Neuronal stem cell (in vitro differentiated cells): ENCODE data around the gene ELFN1.
A peak's percentile ranks its signal among the peaks of the same experiment; 100 is the strongest.

Experiments
- DNase-seq: peaks from one replicate; pipeline ENCODE4 v3.0.0-alpha.2; 2013; ENCODE audit warnings: low spot score
- H2AFZ ChIP-seq: one replicate; pipeline ENCODE4 v1.6.1; 2013; ENCODE audit warnings: mild to moderate bottlenecking, low read length, inconsistent platforms
- H2AK5ac ChIP-seq: 2 replicates; pipeline ENCODE4 v1.6.1; 2013; ENCODE audit warnings: low read depth, mild to moderate bottlenecking, inconsistent platforms, low read length, moderate library complexity, mixed read lengths
- H2BK120ac ChIP-seq: 2 replicates; pipeline ENCODE4 v1.6.1; 2013; ENCODE audit warnings: low read depth, mild to moderate bottlenecking, inconsistent platforms, low read length, moderate library complexity, mixed read lengths
- H2BK12ac ChIP-seq: one replicate; pipeline ENCODE4 v1.6.1; 2013; ENCODE audit warnings: low read length, inconsistent platforms
- H2BK15ac ChIP-seq: 2 replicates; pipeline ENCODE4 v1.6.1; 2013; ENCODE audit warnings: mild to moderate bottlenecking, low read length, inconsistent platforms, mixed read lengths
- H2BK5ac ChIP-seq: one replicate; pipeline ENCODE4 v1.6.1; 2013; ENCODE audit warnings: inconsistent platforms, mild to moderate bottlenecking, low read length, moderate library complexity
- H3K14ac ChIP-seq: one replicate; pipeline ENCODE4 v1.6.1; 2013; ENCODE audit warnings: low read length, inconsistent platforms
- H3K18ac ChIP-seq: 2 replicates; pipeline ENCODE4 v1.6.1; 2013; ENCODE audit warnings: low read length, inconsistent platforms
- H3K23ac ChIP-seq: 2 replicates; pipeline ENCODE4 v1.6.1; 2013; ENCODE audit warnings: low read depth, mild to moderate bottlenecking, mixed read lengths, low read length, inconsistent platforms; ENCODE audit not compliant: poor library complexity
- H3K27ac ChIP-seq: replicated peaks from 3 replicates; pipeline ENCODE4 v1.5.1; 2013; ENCODE audit warnings: low read length, inconsistent platforms
- H3K27me3 ChIP-seq, 3 experiments: 2 replicates each; pipeline ENCODE4 v1.6.1; 2013; ENCODE audit warnings: low read length in 3 of 3, mild to moderate bottlenecking in 2 of 3, inconsistent platforms in 1 of 3, low read depth in 1 of 3, mixed read lengths in 1 of 3, moderate library complexity in 1 of 3; ENCODE audit not compliant: control insufficient read depth in 3 of 3, insufficient read depth in 3 of 3
- H3K36me3 ChIP-seq, 2 donors: replicated peaks in 1 of 2; 2 replicates each; pipeline ENCODE4 v1.6.1; 2013; ENCODE audit warnings: low read length in 2 of 2; ENCODE audit not compliant: control insufficient read depth in 2 of 2, insufficient read depth in 2 of 2
- H3K4ac ChIP-seq: 2 replicates; pipeline ENCODE4 v1.6.1; 2013; ENCODE audit warnings: inconsistent platforms, mild to moderate bottlenecking, low read length, moderate library complexity
- H3K4me1 ChIP-seq, 2 donors: 1 replicate in 1 of 2; 2 replicates in 1 of 2; pipeline ENCODE4 v1.6.1; 2013; ENCODE audit warnings: low read length in 2 of 2, low read depth in 1 of 2; ENCODE audit not compliant: control insufficient read depth in 2 of 2, insufficient read depth in 1 of 2
- H3K4me2 ChIP-seq: one replicate; pipeline ENCODE4 v1.6.1; 2013; ENCODE audit warnings: mild to moderate bottlenecking, low read length, inconsistent platforms; ENCODE audit not compliant: insufficient read depth, poor library complexity, severe bottlenecking
- H3K4me3 ChIP-seq, 2 donors: 2 replicates each; pipeline ENCODE4 v1.5.1; 2013; ENCODE audit warnings: low read length in 2 of 2, mild to moderate bottlenecking in 2 of 2, inconsistent platforms in 1 of 2, moderate library complexity in 1 of 2
- H3K79me1 ChIP-seq: one replicate; pipeline ENCODE4 v1.6.1; 2013; ENCODE audit warnings: low read depth, mild to moderate bottlenecking, inconsistent platforms, low read length, moderate library complexity
- H3K9ac ChIP-seq: one replicate; pipeline ENCODE4 v1.6.1; 2013; ENCODE audit warnings: mild to moderate bottlenecking, low read depth, low read length, inconsistent platforms; ENCODE audit not compliant: poor library complexity
- H3K9me3 ChIP-seq, 2 donors: replicated peaks in 1 of 2; 2 replicates each; pipeline versions ENCODE3 to v1.6.1; 2013; ENCODE audit warnings: low read length in 2 of 2, mild to moderate bottlenecking in 2 of 2, inconsistent platforms in 1 of 2, low read depth in 1 of 2, mixed read lengths in 1 of 2, moderate library complexity in 1 of 2; ENCODE audit not compliant: control insufficient read depth in 2 of 2, insufficient read depth in 1 of 2
- H4K8ac ChIP-seq: one replicate; pipeline ENCODE4 v1.6.1; 2013; ENCODE audit warnings: low read depth, mild to moderate bottlenecking, inconsistent platforms, low read length, moderate library complexity
- H4K91ac ChIP-seq: one replicate; pipeline ENCODE4 v1.6.1; 2013; ENCODE audit warnings: low read length, low read depth, mild to moderate bottlenecking, inconsistent platforms; ENCODE audit not compliant: poor library complexity
- WGBS, 2 donors: extraction: QIAGEN DNeasy Blood & Tissue Kit; methylation state at CpG; one replicate each; pipeline ENCODE4 v1.1.7; 2013; ENCODE audit warnings: missing lambda C conversion rate in 2 of 2, mixed read lengths in 1 of 2; ENCODE audit not compliant: insufficient read length in 2 of 2, insufficient replicate concordance in 1 of 2; ENCODE audit errors: extremely low coverage in 2 of 2; 5-methylcytosine and 5-hydroxymethylcytosine counted together

ELFN1 gene

GRCh38 chr7:1708596-1709251 lies 38.6 kb downstream of the ELFN1 start:
- WGBS, 2 donors, result no CpG with 5 or more reads among the region's 17 CpGs
- H3K36me3 ChIP-seq, result peaks cover 15 to 78% of the 10 kb centered on the region in 2 donors

GRCh38 chr7:1709281-1709680 lies 39.2 kb downstream of the ELFN1 start:
- no peak overlapping the region for H2AFZ ChIP-seq
- no peak overlapping the region for H2BK5ac ChIP-seq
- peaks cover 5% of the 10 kb centered on the region for H3K79me1 ChIP-seq
- WGBS, 2 donors, result no CpG with 5 or more reads among the region's 10 CpGs
- H3K27me3 ChIP-seq, result no peaks in the 10 kb centered on the region
- no peak overlapping the region for H3K4me2 ChIP-seq
- no peak overlapping the region for H3K14ac ChIP-seq
- H2BK12ac ChIP-seq, result no peak overlapping the region
- H3K4ac ChIP-seq, result no peak overlapping the region
- H3K9me3 ChIP-seq, result peaks cover 13 to 26% of the 10 kb centered on the region in 2 donors
- no peak overlapping the region for H2AK5ac ChIP-seq
- no peak overlapping the region for H3K27ac ChIP-seq
- H2BK120ac ChIP-seq, result no peak overlapping the region
- no peak overlapping the region for H3K18ac ChIP-seq
- DNase-seq, result no peak
- H2BK15ac ChIP-seq, result no peak overlapping the region
- no peak overlapping the region for H4K8ac ChIP-seq
- peaks cover 15 to 78% of the 10 kb centered on the region in 2 donors for H3K36me3 ChIP-seq
- H4K91ac ChIP-seq, result no peak overlapping the region
- H3K4me1 ChIP-seq, result peaks cover 14 to 17% of the 10 kb centered on the region in 2 donors
- H3K23ac ChIP-seq, result no peak overlapping the region
- H3K4me3 ChIP-seq, result no peak overlapping the region
- no peak overlapping the region for H3K9ac ChIP-seq

More at GRCh38 chr7:1708596-1709251, 38.6 kb downstream of the ELFN1 start:
- H3K4me2 ChIP-seq, result no peak overlapping the region
- H3K4me3 ChIP-seq, result no peak overlapping the region
- H4K8ac ChIP-seq, result no peak overlapping the region
- no peak overlapping the region for H3K9ac ChIP-seq
- H4K91ac ChIP-seq, result no peak overlapping the region
- H3K23ac ChIP-seq, result no peak overlapping the region
- H2BK15ac ChIP-seq, result no peak overlapping the region
- H2BK5ac ChIP-seq, result no peak overlapping the region
- H3K9me3 ChIP-seq, result peaks cover 13 to 26% of the 10 kb centered on the region in 2 donors
- H3K18ac ChIP-seq, result no peak overlapping the region
- no peaks in the 10 kb centered on the region for H3K27me3 ChIP-seq
- H3K4me1 ChIP-seq, result peaks cover 12 to 14% of the 10 kb centered on the region in 2 donors
- H3K27ac ChIP-seq, result no peak overlapping the region
- no peak overlapping the region for H3K4ac ChIP-seq
- DNase-seq, result no peak
- peaks cover 5% of the 10 kb centered on the region for H3K79me1 ChIP-seq
- H2BK120ac ChIP-seq, result no peak overlapping the region
- H2AK5ac ChIP-seq, result no peak overlapping the region
- H2AFZ ChIP-seq, result no peak overlapping the region
- no peak overlapping the region for H2BK12ac ChIP-seq
- no peak overlapping the region for H3K14ac ChIP-seq

GRCh38 chr7:1709900-1710299 lies 39.8 kb downstream of the ELFN1 start:
- H3K4me3 ChIP-seq, result no peak overlapping the region
- no peak overlapping the region for H3K23ac ChIP-seq
- H3K14ac ChIP-seq, result no peak overlapping the region
- H3K36me3 ChIP-seq, result peaks cover 15 to 79% of the 10 kb centered on the region in 2 donors
- H2AFZ ChIP-seq, result no peak overlapping the region
- H3K4ac ChIP-seq, result no peak overlapping the region
- H2BK15ac ChIP-seq, result no peak overlapping the region
- no peak overlapping the region for H3K4me2 ChIP-seq
- H3K4me1 ChIP-seq, result peaks cover 14 to 15% of the 10 kb centered on the region in 2 donors
- no peak overlapping the region for H3K9ac ChIP-seq
- H2BK12ac ChIP-seq, result no peak overlapping the region
- H3K27me3 ChIP-seq, result no peaks in the 10 kb centered on the region
- DNase-seq, result no peak
- H4K8ac ChIP-seq, result no peak overlapping the region
- H4K91ac ChIP-seq, result no peak overlapping the region
- H3K9me3 ChIP-seq, result peaks cover 13 to 26% of the 10 kb centered on the region in 2 donors
- H2BK5ac ChIP-seq, result no peak overlapping the region
- no peak overlapping the region for H3K18ac ChIP-seq
- no peak overlapping the region for H2BK120ac ChIP-seq
- H2AK5ac ChIP-seq, result no peak overlapping the region
- WGBS, 2 donors, result no CpG with 5 or more reads among the region's 4 CpGs
- peaks cover 5% of the 10 kb centered on the region for H3K79me1 ChIP-seq
- H3K27ac ChIP-seq, result no peak overlapping the region

GRCh38 chr7:1710936-1711335 lies 40.9 kb downstream of the ELFN1 start:
- Histone ChIP-seq H3K9me3 (peaks cover 13 to 26% of the 10 kb centered on the region in 2 donors), H2BK12ac (no peak overlapping the region), H3K27me3 (no peaks in the 10 kb centered on the region), H3K4ac (no peak overlapping the region), H3K4me1 (peaks cover 14 to 15% of the 10 kb centered on the region in 2 donors), H2AFZ (no peak overlapping the region), H3K18ac (no peak overlapping the region), H4K8ac (no peak overlapping the region), H3K36me3 (peaks cover 15 to 82% of the 10 kb centered on the region in 2 donors), H2AK5ac (no peak overlapping the region), H2BK5ac (no peak overlapping the region), H3K23ac (no peak overlapping the region), H3K4me2 (no peak overlapping the region), H3K79me1 (peaks cover 5% of the 10 kb centered on the region), H3K27ac (no peak overlapping the region), H2BK15ac (no peak overlapping the region), H3K9ac (peak overlapping the region; percentile 37), H3K4me3 (no peak overlapping the region), H3K14ac (no peak overlapping the region), H4K91ac (no peak overlapping the region), H2BK120ac (no peak overlapping the region)
- no peak for DNase-seq
- no CpG with 5 or more reads among the region's 6 CpGs for WGBS, 2 donors
